Astrocyte (in vitro differentiated cells and primary cell): ENCODE results near the gene OR8B2. TPM values are rescaled to one million over a fixed set of nuclear protein-coding genes. Genes with fewer than 3 reads are reported as not detected.
A peak's percentile ranks its signal among the peaks of the same experiment; 100 is the strongest.
"Not testable (repeated sequence)": the region's sequence is repeated elsewhere in the genome, so short reads cannot be mapped to it uniquely, and the experiment has no call there.

Experiments used
- DNase-seq: peaks from one replicate; pipeline ENCODE4 v3.0.0-alpha.2; 2010; ENCODE audit warnings: low read depth
- FAIRE-seq: peaks from 2 replicates; lab custom pipeline; 2011; peaks lifted over from hg19 to GRCh38; lab: Jason Lieb, UNC
- H2AFZ ChIP-seq: 2 replicates; pipeline ENCODE4 v1.6.0; 2012; ENCODE audit warnings: low read depth, low read length, inconsistent platforms
- H3K27ac ChIP-seq: 2 replicates; pipeline ENCODE4 v1.5.1; 2011; ENCODE audit warnings: low read depth, low read length, inconsistent platforms
- H3K27me3 ChIP-seq: 2 replicates; pipeline ENCODE4 v1.6.0; 2011; ENCODE audit warnings: low read length, inconsistent platforms; ENCODE audit not compliant: insufficient read depth
- H3K36me3 ChIP-seq: 2 replicates; pipeline ENCODE4 v1.5.1; 2011; ENCODE audit warnings: low read length, inconsistent platforms; ENCODE audit not compliant: insufficient read depth
- H3K4me1 ChIP-seq: 2 replicates; pipeline ENCODE4 v1.5.1; 2011; ENCODE audit warnings: low read length, inconsistent platforms; ENCODE audit not compliant: insufficient read depth
- H3K4me2 ChIP-seq: 2 replicates; pipeline ENCODE4 v1.6.0; 2012; ENCODE audit warnings: low read length, inconsistent platforms
- H3K4me3 ChIP-seq: 2 replicates; pipeline ENCODE4 v1.5.1; 2011; ENCODE audit warnings: low read depth, mild to moderate bottlenecking, low read length, inconsistent platforms; ENCODE audit not compliant: insufficient read depth
- H3K79me2 ChIP-seq: 2 replicates; pipeline ENCODE4 v1.6.0; 2012; ENCODE audit warnings: mild to moderate bottlenecking, low read length, inconsistent platforms; ENCODE audit not compliant: insufficient read depth
- H3K9ac ChIP-seq: 2 replicates; pipeline ENCODE4 v1.6.0; 2012; ENCODE audit warnings: mild to moderate bottlenecking, low read length, inconsistent platforms
- H3K9me3 ChIP-seq: 2 replicates; pipeline ENCODE4 v1.5.1; 2012; ENCODE audit warnings: low read depth, mild to moderate bottlenecking, low read length, inconsistent platforms; ENCODE audit not compliant: insufficient read depth
- H4K20me1 ChIP-seq: 2 replicates; pipeline ENCODE4 v1.6.0; 2012; ENCODE audit warnings: low read length, inconsistent platforms; ENCODE audit not compliant: insufficient read depth
- H3K27ac Mint-ChIP-seq: one replicate; pipeline ENCODE4 v1.8.0; 2021; ENCODE audit warnings: mild to moderate bottlenecking, mixed read lengths; ENCODE audit not compliant: unreplicated experiment
- H3K27me3 Mint-ChIP-seq: one replicate; pipeline ENCODE4 v1.8.0; 2021; ENCODE audit warnings: low read depth, mixed read lengths; ENCODE audit not compliant: unreplicated experiment
- H3K36me3 Mint-ChIP-seq: one replicate; pipeline ENCODE4 v1.8.0; 2021; ENCODE audit warnings: low read depth, mixed read lengths; ENCODE audit not compliant: unreplicated experiment
- H3K4me1 Mint-ChIP-seq: one replicate; pipeline ENCODE4 v1.8.0; 2021; ENCODE audit warnings: low read depth, mixed read lengths; ENCODE audit not compliant: unreplicated experiment
- H3K4me3 Mint-ChIP-seq: one replicate; pipeline ENCODE4 v1.8.0; 2021; ENCODE audit warnings: mild to moderate bottlenecking, moderate library complexity, mixed read lengths; ENCODE audit not compliant: unreplicated experiment
- H3K9me3 Mint-ChIP-seq: one replicate; pipeline ENCODE4 v1.8.0; 2021; ENCODE audit warnings: mild to moderate bottlenecking, mixed read lengths; ENCODE audit not compliant: unreplicated experiment
- EZH2 ChIP-seq: IDR thresholded peaks from 2 replicates; pipeline ENCODE4 v1.6.1; 2012; ENCODE audit warnings: mild to moderate bottlenecking, low read length, inconsistent platforms; ENCODE audit not compliant: insufficient read depth
- total RNA-seq: library from RNA; stranded (reverse); gene quantifications from 2 replicates; pipeline ENCODE4 v1.2.1, GENCODE V29; 2021
- TF ChIP-seq, protein P1 (sequence below): IDR thresholded peaks from 2 replicates; pipeline ENCODE4 v1.5.1; 2011; ENCODE audit warnings: low read depth, mild to moderate bottlenecking, inconsistent platforms, low read length, moderate library complexity; ENCODE audit not compliant: insufficient read depth

Gene OR8B2
- total RNA-seq, 1 donor from 2014 or later: not detected

DNA sequence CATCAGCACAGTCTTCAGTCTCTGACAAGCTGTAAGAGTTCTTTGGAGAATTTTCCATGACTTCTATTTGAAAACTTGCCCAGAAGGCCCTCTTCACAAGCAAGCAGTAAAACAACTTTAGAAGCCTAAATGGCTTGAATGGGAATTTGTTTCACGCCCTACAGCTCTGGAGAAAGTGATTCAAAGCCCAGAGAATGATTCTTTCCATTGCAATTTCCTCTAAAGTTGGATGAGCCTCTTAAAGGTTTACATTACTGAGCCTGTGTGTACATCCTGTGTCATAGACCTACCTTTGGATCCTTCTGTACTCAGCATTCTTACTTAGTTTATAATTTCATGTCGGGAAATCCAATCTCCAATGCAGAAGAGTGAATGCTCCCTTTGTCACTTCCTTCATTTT, 21.3 kb upstream of the OR8B2 start:
- H3K9me3 Mint-ChIP-seq: no peaks in the 10 kb centered on the region
- Histone ChIP-seq H2AFZ (no peak overlapping the region), H3K9me3 (no peaks in the 10 kb centered on the region), H3K4me1 (no peaks in the 10 kb centered on the region), H3K27ac (no peak overlapping the region), H3K36me3 (no peaks in the 10 kb centered on the region), H3K9ac (no peak overlapping the region), H3K4me2 (no peak overlapping the region), H4K20me1 (no peaks in the 10 kb centered on the region), H3K79me2 (no peaks in the 10 kb centered on the region), H3K4me3 (no peak overlapping the region), H3K27me3 (no peaks in the 10 kb centered on the region)
- H3K4me1 Mint-ChIP-seq: no peaks in the 10 kb centered on the region
- TF ChIP-seq, protein P1, sequence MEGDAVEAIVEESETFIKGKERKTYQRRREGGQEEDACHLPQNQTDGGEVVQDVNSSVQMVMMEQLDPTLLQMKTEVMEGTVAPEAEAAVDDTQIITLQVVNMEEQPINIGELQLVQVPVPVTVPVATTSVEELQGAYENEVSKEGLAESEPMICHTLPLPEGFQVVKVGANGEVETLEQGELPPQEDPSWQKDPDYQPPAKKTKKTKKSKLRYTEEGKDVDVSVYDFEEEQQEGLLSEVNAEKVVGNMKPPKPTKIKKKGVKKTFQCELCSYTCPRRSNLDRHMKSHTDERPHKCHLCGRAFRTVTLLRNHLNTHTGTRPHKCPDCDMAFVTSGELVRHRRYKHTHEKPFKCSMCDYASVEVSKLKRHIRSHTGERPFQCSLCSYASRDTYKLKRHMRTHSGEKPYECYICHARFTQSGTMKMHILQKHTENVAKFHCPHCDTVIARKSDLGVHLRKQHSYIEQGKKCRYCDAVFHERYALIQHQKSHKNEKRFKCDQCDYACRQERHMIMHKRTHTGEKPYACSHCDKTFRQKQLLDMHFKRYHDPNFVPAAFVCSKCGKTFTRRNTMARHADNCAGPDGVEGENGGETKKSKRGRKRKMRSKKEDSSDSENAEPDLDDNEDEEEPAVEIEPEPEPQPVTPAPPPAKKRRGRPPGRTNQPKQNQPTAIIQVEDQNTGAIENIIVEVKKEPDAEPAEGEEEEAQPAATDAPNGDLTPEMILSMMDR: no peak
- TF ChIP-seq EZH2: no peak
- FAIRE-seq (no peak), DNase-seq (no peak)
- H3K4me3 Mint-ChIP-seq: no peak overlapping the region
- H3K27me3 Mint-ChIP-seq: peaks cover 9% of the 10 kb centered on the region
- H3K36me3 Mint-ChIP-seq: no peaks in the 10 kb centered on the region
- H3K27ac Mint-ChIP-seq: no peak overlapping the region

- not testable (repeated sequence) for FAIRE-seq, H3K4me1 Mint-ChIP-seq, H4K20me1 ChIP-seq, H3K36me3 ChIP-seq, H3K79me2 ChIP-seq, H3K9ac ChIP-seq, H3K9me3 Mint-ChIP-seq, H3K4me3 ChIP-seq, H3K27ac ChIP-seq, H3K4me2 ChIP-seq, H3K27me3 ChIP-seq, H3K9me3 ChIP-seq, DNase-seq, H3K36me3 Mint-ChIP-seq, H3K4me3 Mint-ChIP-seq, H2AFZ ChIP-seq, H3K27ac Mint-ChIP-seq, H3K4me1 ChIP-seq, H3K27me3 Mint-ChIP-seq
Observed at GRCh38 chr11:124403186-124403585, 18.9 kb upstream of the OR8B2 start.

DNA sequence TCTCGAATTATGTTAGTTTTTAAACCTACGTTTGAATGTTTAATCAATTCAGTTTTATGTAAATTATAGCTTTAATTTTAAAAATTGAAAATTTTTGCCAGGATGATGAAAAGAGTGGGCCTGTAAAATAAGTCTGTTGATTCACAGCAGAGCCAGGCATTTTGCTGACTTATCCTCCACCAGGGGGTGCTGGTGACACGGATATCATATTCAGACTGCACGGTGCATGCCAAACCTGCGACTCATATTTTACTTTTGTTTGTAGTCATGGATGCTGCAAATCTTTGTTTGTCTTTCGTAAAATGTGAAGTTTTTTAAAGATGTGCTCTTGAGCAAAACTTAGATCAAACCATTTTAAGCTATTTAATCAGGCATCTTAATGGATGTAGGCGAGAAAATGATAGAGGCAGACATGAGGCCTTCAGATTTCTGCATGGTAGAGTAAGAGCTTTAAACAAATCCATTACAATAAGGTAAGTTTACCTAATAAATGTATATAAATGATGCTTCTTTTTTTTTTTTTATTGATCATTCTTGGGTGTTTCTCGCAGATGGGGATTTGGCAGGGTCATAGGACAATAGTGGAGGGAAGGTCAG, 18.1 kb upstream of the OR8B2 start:
- no peaks in the 10 kb centered on the region for H3K9me3 Mint-ChIP-seq
- Histone ChIP-seq H3K36me3 (no peaks in the 10 kb centered on the region), H3K27ac (no peak overlapping the region), H3K9ac (no peak overlapping the region), H4K20me1 (no peaks in the 10 kb centered on the region), H3K4me3 (no peak overlapping the region), H3K79me2 (no peaks in the 10 kb centered on the region), H3K27me3 (no peaks in the 10 kb centered on the region), H3K4me2 (no peak overlapping the region), H3K4me1 (no peaks in the 10 kb centered on the region), H3K9me3 (no peaks in the 10 kb centered on the region), H2AFZ (no peak overlapping the region)
- no peak overlapping the region for H3K4me3 Mint-ChIP-seq
- H3K4me1 Mint-ChIP-seq: no peaks in the 10 kb centered on the region
- FAIRE-seq (peak; percentile 39), DNase-seq (peak; percentile 65)
- peak overlapping the region; percentile 67 for H3K27ac Mint-ChIP-seq
- H3K36me3 Mint-ChIP-seq: no peaks in the 10 kb centered on the region
- H3K27me3 Mint-ChIP-seq: no peaks in the 10 kb centered on the region
- TF ChIP-seq EZH2: no peak
- TF ChIP-seq, protein P1: peak; percentile 96
